Kidney tubule cell (primary cell): ENCODE data around the gene AP5S1.

Experiments used
- DNase-seq: peaks from one replicate; pipeline ENCODE4 v3.0.0-alpha.2; 2018; ENCODE audit warnings: low spot score

AP5S1 gene

DNA sequence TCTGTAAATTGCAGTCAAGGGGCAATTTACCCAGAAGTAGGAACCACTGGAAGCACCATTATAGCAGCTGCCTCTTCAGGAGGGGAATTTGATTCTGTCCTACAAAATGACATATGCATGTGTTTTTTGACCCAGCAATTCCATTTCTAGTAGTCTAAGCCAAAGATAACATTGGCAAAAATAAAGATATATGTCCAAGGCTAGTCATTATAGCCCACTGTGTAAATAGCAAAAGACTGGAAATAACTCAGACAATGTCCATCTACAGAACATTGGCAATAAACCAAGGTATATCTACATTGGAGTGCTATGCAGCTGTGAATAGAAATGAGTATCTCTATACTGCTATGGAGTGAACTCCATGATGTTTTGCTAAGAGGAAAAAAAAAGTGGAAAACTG is 56.3 kb downstream of the AP5S1 start:
- DNase-seq = no peak
